Measurements from ENCODE around the gene OPA3. TPM values are rescaled to one million over a fixed set of nuclear protein-coding genes. Genes with fewer than 3 reads are reported as not detected.
A peak's percentile ranks its signal among the peaks of the same experiment; 100 is the strongest.

The OPA3 gene
- total RNA-seq, 1 donor from 2014 or later: 8.3 TPM

DNA sequence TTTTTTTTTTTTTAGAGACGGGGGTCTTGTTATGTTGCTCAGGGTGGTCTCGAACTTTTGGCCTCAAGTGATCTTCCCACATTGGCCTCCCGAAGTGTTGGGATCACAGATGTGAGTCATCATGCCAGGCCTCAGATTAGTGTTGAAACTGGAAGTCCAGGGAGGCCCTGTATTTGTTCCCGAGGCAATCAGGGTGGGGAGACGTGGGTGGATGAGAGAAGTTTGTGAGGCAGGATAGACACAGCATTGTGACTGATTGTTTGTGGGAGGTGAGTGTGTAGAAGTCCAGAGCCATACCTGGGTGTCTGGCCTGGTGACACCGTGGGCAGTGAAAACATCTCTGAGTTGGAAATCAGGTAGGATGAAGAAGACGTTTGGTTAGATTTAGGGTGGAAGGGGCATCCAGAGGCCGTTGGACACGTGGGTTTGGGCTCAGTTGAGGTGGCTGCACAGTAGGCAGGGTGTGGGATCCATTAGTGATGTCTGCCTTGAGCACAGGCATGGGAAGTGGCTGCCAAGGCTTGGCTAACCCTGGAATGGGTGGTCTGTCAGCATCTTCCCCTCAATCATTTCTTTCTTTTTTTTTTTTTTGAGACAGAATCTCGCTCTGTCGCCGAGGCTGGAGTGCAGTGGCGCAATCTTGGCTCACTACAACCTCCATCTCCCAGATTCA, 100.2 kb downstream of the OPA3 start:
- no peak for DNase-seq (ENCODE audit: low spot score)
- no peak for ATAC-seq

- ATAC-seq (no peak), DNase-seq (ENCODE audit: low spot score) (no peak)
These were observed 101.6 kb downstream of the OPA3 start for GRCh38 chr19:45483033-45483432.

GRCh38 chr19:45478454-45479238, 106.0 kb downstream of the OPA3 start:
- DNase-seq (ENCODE audit: low spot score): peak; percentile 86
- ATAC-seq: peak; percentile 96

- ATAC-seq (no peak), DNase-seq (ENCODE audit: low spot score) (no peak)
These were observed 106.7 kb downstream of the OPA3 start for GRCh38 chr19:45477713-45478453.

Other genes with a start within 250 kb of the OPA3 start
- gene KLC3, start 244.1 kb downstream of the OPA3 start, total RNA-seq: not detected
- 15.3 TPM for gene ERCC2, start 214.2 kb downstream of the OPA3 start, total RNA-seq
- 8.0 TPM for gene PPP1R13L, start 179.7 kb downstream of the OPA3 start, total RNA-seq
- 2.2 TPM for gene POLR1G, start 178.2 kb downstream of the OPA3 start, total RNA-seq
- gene ERCC1, start 160.9 kb downstream of the OPA3 start, total RNA-seq: 25.8 TPM
- gene FOSB, start 116.8 kb downstream of the OPA3 start, total RNA-seq: 0.35 TPM
- 3.0 TPM for gene RTN2, start 87.8 kb downstream of the OPA3 start, total RNA-seq
- 0.86 TPM for gene PPM1N, start 86.4 kb downstream of the OPA3 start, total RNA-seq
- gene VASP, start 77.3 kb downstream of the OPA3 start, total RNA-seq: 21.7 TPM
- gene GPR4, start 17.4 kb upstream of the OPA3 start, total RNA-seq: 1.2 TPM
- gene EML2, start 54.6 kb upstream of the OPA3 start, total RNA-seq: 17.9 TPM
- 0.18 TPM for gene GIPR, start 83.4 kb upstream of the OPA3 start, total RNA-seq
- gene SNRPD2, start 107.2 kb upstream of the OPA3 start, total RNA-seq: 91.2 TPM
- gene QPCTL, start 107.9 kb upstream of the OPA3 start, total RNA-seq: 7.8 TPM
- 8.2 TPM for gene FBXO46, start 146.1 kb upstream of the OPA3 start, total RNA-seq
- not detected for gene MEIOSIN, start 148.6 kb upstream of the OPA3 start, total RNA-seq
- gene SIX5, start 184.4 kb upstream of the OPA3 start, total RNA-seq: 12.1 TPM
- 7.8 TPM for gene DMPK, start 197.7 kb upstream of the OPA3 start, total RNA-seq
- gene DMWD, start 208.0 kb upstream of the OPA3 start, total RNA-seq: 13.9 TPM
- gene RSPH6A, start 230.5 kb upstream of the OPA3 start, total RNA-seq: not detected

Measured in left lobe of liver (tissue), 2 donors.